GM04503 (cell line): ENCODE measurements around the gene HES2.
"Not testable (repeated sequence)": the region's sequence is repeated elsewhere in the genome, so short reads cannot be mapped to it uniquely, and the experiment has no call there.

Experiments
- DNase-seq: peaks from one replicate; pipeline ENCODE4 v3.0.0-alpha.2; 2012; ENCODE audit warnings: low read depth

Gene HES2, protein sequence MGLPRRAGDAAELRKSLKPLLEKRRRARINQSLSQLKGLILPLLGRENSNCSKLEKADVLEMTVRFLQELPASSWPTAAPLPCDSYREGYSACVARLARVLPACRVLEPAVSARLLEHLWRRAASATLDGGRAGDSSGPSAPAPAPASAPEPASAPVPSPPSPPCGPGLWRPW

DNA sequence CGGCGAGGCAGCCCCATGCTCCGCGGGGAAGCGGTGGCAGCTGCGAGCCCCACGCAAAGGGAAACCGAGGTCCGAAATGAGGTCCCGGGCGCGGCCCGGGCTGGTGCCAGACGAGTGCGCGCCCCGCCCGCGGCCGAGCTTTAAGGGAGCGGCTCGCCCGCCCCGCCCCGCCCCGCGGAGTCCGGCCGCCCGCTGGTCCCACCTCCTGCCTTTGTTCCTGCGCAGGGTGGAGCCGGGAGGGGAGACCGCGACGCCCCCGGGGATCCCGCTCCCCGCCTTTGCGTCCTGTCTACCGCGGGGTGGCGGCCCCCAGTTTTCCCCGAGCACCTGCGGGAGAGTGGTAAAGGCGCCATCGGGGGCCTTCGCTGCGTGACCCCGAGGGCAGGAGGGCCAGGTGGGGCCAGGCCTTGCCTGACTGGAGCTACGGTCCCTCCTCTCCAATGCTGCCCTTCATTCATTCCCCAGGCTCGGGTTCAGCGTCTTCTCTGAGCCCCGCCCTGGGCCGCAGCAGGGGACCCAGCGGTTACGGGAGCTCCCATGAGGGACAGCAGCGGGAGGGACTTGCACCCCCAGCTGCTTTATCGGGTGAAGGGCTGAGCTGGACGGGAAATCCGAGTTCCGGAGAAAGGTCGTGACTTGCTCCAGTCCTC, at the start of gene HES2:
Gene HES2, minus strand, starts transcription at position 116 of the 650 bp plus-strand sequence. Its CDS starts 99 bp downstream, at position 17.
- no peak for DNase-seq

DNA sequence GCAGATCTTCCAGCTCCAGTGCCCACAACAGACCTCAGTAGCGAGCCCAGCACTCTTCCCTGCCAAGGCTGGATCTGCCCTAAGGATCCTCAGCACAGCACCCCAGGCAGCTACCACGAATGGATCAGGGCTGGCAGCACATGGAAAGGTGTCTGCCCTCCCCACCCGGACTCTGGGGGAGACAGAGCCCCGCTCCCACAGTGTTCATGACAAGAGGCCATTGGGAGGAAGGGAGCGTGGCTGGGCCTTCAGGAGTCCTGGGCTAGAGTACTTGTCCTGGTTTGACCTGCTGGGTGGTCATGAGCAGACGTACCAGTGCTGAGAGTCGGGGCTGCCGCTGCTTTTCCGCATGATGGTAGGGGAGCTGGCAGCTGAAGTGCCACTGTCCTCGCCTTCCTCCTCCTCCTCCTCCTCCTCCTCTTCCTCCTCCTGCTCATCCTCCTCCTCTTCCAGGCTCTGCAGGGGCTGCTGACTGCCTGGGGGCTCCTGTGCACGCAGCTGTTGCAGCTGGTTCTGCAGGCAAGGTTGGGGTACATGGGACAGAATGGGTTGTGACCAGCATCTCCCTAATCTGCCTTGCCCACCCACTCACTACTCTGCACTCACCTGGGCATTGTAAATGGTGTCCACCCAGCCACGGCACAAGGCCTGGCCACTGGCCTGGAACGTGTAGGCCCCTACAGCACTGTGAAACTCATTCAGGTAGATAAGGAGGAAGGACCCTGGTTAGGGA, 49.2 kb upstream of the HES2 start:
- DNase-seq, result no peak

DNA sequence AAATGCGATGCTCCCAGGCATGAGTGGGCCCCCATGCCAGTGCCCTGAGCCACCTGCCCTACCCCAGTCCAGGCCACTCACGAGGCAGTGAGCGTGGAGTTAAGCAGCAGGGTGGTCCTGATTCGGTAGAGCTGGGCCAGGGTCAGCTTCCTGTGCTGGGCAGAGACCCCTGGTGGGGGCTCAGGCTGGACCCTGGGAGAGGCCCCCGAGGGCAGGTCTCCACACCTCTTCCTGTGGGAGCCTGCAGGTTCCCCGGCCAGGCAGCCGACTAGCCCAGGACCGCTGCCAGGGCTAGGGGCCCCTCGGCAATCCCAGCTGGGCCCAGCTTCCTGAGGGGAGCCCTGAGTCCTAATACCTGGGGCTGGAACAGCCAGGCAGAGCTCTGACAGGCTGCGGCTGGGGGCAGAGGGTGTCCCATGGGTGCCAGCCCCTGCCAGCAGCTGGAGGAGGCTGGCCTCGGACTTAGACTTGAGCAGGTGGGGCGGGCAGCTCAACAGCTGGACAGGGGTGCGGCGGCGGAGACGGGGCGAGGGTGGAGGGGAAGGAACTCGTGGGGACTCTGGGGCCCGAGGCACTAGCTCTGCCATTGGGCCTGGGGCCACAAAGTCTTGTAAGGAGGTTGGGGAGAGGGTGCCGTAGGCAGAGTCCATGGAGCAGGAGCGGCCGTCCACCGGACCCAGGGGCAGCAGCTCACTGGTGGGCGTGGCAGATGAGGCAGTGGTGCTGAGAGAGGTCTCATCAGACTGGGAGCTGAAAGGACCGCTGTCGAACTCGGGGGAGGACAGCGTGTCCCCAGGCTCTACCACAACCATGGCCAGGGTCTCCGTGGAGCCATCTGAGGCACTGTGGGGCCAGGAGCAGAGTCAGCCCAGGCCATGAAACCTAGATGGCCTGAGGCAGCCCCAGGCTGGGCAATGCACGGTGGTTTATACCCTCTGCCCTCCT, 48.3 kb upstream of the HES2 start:
- no peak for DNase-seq

DNA sequence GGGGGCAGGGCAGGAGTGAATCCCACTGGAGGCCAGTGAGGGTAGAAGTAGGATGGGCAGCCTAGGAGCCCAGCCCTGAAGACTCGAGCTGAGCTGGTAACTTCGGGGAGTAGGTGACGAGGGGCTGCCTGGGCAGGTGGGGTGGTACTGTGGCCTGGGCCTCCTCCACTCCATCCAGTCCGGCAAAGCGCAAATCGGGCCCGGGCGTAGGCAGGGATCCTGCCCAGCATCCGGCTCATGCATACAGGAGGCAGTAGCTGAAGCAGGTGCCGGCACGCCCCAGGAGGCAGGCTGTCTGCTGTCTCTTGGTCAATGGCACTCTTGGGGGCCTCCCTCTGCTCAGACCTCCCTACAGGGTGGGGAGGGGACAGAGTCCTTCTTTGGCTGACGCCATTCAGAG, 47.5 kb upstream of the HES2 start:
- DNase-seq, result no peak

DNA sequence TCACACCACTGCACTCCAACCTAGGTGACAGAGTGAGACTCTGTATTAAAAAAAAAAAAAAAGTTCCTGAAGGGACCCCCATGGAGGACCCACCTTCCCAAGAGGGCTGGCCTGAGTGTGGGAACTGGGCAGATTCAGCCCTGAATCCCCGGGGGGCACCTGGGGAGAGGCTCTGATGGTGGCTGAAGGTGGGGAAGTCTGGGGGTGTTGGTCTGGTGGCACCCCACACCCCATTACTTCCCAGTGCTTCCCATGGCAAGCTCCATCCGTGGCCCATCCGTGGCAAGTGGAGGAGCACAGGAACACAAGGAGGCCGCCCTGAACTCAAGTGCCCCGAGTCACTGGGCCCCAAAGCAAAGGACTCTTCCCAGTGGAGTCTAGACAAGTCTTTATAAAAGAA, 47.0 kb upstream of the HES2 start:
- no peak for DNase-seq

DNA sequence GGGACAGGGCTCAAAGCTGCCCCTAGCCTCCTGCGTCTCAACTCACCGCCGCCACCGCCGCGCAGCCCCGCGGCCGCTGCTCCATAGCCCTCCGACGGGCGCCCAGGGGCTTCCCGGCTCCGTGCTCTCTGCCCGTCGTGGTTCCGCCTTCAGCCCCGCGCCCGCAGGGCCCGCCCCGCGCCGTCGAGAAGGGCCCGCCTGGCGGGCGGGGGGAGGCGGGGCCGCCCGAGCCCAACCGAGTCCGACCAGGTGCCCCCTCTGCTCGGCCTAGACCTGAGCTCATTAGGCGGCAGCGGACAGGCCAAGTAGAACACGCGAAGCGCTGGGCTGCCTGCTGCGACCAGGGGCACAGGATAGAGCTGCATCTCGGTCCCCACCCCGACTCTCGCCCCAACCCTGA, 46.3 kb upstream of the HES2 start, which contains the start of gene TNFRSF25:
Gene TNFRSF25, minus strand, starts transcription at position 151 of the 400 bp plus-strand sequence. Its CDS starts 66 bp downstream, at position 85.
- DNase-seq, result no peak

DNA sequence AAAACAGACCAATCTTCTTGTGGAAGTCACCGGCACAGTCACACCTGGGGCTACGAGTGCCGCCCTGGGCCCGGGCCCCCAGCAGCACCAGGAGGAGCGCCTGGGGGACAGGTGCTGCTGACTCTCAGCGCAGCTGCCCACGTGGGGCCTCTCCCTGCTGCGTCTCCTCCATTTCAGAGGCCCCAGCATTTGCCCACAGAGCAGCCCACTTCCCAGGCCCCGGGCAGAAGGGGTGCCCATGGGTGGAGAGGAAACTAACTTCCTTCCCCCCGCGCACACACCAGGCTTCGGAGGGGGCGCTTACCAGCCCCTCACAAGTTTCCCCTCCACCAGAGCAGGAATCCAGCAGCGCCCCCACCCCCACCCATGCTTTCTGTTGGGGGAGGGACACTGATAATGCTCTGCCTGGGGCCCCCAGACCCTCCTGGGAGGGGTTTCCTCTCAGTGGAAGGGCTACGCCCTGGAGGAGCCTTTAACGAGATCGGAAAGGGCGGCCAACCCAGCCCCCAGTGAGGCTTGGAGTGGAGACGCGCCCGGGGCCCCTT, 45.8 kb upstream of the HES2 start:
- no peak for DNase-seq

DNA sequence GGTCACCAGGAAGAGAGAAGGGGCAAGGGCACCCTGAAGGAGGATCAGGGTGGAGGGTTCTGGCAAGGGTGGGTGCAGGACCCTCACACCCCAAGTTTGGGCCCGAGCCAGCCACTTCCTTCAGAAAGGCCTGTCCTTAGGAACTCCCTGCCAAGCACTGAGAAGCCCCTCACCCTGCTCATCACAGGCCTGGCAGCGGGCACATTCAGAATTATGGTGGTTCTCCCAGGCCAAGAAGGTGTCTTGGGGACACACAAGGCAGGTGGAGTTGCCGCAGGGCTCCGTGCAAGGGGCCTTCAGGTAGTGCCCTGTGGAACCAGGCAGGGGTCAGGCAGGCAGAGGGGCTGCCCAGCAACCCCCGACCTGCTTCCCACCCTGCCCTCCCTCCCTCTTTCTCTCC, 45.2 kb upstream of the HES2 start:
- DNase-seq, result no peak

DNA sequence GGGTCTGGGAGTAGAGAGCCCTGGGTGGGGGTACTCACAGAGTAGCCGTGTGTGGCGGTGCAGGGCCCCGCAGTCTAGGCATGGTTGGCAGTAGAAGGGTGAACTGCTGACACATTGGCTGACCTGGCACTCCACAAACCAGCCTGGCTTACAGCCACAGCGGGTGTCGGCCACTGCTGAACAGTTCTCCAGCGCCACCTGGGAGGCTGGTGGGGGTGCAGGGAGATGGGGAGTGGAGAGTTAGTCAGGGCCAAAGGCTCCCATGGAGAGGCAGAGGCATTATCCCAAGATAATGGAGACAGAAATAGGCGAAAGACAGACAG, 44.8 kb upstream of the HES2 start:
- DNase-seq, result no peak

DNA sequence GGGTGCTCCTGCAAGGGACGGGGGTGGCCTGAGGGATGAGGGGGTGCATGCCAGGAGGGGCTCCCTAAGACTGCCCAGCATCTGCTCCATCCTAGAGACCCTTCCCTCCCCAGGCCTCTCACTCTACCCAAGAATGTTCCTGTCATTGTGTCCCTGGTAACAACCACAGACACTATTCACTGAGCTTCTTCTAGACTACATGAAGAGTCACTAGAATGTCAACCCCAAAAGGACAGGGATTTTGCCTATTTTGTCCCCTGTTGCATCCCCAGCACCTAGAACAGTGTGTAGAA, 43.3 kb upstream of the HES2 start:
- DNase-seq, result no peak

DNA sequence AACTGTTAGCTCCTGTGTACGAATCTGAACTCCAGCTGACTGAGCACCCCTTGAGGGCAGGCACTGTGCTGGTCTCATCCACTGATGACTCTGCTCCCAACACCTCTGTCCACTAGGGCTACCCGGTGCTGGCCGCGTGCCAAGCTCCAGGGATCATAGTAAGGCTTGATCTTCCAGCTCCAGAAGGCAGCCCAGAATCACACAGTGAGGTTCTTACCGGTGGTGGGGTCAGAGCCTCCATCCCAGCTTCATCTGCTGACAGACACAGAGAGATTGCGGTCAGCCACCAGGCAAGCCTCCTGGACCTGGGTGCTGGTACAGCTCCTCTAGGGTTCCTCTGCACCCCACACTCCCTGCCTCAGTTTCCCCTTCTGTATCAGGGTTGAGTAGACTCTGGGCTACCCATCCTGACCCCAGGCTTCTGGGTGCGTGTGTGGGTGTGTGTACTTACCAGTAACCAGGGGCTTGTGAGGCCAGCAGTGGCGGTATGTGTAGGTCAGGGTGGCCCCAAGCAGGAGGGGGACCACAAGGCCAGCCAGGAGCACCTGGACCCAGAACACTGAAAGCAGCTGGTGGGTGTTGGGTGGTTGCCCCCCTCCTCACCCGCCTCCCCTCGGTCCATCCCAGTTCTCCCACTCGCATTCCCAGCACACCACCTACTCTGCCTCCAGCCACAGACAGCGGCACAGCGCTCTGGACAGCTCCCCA, 42.8 kb upstream of the HES2 start:
- DNase-seq, result no peak

DNA sequence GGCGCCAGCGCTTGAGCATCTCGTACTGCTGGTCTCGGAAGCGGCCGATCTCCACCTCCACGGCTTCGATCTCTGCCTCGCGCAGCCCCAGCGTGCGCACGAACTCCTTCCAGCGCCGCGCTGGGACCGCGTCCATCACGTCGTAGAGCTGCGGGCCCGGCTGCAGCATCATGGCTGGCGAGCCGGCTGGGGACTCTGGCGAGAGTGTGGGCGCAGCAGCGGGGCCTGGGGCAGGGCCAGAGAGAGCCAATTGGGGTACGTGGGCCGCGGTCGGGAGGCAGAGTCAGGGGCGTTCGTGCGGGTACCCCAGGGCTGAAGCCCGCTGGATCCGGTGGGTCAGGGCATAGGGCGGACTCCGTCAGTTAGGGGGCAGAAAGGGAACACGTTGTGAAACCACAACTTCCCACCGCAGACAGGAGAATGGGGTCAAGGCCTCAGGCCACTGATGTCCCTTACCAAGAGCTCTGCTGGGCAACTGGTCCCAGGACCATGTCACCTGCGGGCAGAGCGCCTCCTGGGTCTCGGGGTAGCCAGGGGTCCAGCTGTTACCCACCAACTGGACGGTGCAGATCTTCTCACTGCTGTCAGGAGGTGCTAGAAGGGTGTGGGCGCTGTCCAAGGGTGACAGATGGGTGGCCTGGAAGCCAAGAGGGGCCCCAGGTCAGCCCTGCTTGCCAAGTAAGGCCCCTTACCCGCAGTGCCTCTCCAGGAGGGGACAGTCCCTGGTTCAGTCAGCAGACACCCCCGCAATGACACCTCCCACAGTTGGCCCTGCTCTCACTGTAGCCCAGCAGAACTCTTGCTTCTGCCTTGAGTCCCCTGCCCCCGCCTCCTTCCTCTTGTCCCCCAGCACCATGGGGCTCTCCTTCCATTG, 42.1 kb upstream of the HES2 start:
- no peak for DNase-seq

DNA sequence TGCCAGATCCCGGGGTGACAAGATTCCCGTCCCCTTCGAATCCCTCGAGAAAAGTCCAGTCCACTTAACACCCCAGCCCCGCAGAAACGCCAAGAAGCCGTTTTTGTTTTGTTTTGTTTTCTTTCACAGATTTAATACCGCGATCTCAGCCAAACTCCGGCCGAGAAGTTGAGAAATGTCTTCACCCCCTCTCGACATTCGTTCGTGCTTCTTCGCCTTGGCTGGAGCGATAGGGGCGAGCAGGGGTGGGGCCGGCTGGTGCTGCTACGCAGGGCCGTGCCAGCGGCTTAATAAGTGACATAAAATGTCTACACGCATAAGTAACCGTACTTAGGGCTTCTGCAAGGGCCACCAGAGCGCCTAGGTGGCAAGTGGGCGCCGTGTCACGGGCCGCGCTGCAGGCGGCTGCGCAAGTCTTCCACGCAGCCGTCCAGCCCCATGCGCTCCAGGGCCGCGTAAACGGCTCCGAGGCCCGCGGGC, 41.4 kb upstream of the HES2 start:
- DNase-seq, result no peak

DNA sequence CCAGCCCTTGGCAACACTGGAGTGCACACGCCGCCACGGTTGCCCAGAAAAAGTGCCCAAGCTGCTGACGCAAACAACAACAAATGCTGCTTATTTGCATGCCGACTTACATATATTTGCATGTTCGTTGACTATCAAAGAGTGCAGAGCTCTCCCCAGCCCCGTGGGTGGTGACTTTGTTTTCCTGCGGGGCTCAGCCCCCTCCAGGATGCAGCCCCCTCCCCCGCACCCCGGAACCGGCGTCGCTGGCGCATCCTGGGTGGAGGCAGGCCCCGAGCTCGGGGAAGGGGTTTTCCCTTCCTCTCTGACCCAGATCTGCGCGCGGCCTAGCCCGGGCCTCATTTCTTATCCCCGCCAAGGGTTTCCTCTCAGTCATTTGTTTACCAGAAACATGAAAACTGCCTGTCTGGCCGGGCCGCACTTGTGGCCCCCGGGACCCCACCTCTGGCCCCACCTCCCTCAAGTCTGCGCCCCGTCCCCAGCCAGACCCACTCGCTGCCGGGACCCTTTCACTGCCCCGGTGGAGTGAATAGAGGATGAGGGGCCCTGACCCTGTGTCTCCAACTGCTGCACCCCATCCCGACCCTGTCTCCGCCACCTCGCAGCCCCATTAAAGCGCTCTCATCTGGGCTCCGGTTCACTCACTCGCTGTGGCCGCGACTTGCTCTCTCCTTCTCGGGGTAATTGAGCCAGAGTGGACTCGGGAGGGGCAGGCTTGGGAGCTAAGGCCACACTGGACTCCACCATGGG, 40.8 kb upstream of the HES2 start:
- no peak for DNase-seq

DNA sequence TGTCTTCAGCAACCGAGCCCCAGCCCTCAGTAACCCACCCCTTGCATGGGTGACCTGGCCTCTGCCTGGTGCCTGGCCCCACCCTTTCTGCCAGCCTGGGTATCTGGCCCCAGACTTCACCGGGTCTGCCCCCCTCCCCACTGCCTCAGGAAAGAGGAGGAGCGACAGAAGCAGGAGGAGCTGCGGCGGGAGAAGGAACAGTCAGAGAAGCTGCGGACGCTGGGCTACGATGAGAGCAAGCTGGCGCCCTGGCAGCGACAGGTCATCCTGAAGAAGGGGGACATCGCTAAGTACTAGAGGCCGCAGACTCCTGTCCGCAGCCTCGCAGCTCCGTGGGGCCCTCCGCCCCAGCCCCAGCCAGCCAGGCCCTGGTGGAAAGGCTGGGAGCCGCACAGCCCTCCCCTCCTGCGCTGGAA, 40.1 kb upstream of the HES2 start:
- DNase-seq, result no peak

DNA sequence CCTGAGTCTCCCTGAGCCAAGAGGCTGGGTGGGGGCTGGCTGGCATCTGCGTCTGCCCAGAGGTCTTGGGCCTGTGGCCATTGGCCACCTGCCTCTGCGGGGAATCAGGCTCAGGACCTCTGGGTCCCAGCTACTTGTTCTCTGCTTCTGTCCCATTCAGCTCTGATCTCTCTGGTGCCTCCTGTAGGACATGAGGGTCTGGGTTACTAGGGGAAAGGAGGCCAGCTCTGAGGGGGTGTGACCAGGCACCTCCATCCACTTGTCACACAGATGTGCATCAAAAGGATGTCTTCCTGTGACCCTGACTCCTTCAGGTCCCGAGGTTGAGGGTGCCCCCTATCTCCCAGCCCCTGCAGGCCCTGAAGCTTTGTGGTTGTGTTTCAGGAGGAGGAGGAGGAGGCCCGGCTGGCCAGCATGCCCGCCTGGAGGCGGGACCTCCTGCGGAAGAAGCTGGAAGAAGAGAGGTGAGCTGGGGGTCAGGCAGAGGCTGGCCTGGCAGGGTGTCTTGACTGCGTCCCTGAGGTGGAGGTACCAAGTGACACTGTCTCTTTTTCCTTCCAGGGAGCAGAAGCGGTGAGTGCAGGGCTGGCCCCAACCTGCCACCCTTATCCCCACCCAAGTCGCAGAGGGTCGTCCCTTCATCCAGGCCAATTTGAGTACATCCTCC, 37.2 kb upstream of the HES2 start:
- no peak for DNase-seq

DNA sequence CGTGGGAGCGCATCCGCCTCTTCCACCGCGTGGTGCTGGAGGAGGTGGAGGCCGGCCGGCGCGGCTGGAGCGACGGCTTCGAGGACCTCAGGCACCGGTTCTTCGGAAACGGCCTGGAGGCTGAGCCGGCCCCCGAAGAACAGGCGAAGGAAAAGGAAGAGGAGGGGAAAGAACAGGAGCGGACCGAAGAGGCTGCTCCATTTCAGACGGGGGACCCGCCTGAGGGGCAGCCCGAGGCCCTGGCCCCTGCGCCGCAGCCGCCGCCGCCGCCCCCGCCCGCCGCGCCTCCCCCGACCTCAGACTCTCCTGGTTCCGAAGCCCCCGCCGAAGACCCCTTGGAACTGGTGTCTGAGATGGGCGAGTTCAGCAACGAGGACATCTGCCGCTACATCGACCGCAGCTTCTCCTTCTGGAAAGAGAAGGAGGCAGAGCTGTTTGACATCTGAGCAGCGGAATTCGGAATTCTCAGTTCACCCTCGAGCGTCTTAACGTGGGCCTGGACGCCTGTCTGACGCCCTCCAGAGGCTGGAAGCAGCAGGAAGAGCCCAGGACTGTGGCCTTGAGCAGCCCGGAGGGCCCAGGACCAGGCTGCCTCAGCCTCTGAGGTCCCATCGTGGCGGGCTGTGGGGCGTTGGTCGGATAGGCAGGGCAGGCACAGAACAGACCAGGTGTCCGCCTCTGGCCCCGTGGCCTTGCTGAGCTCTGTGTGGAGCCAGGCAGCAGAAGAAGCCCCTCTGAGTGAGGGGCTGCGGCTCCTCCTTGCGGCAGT, 36.2 kb upstream of the HES2 start:
- DNase-seq, result not testable (repeated sequence)
